HepG2 (cell line): ENCODE data around the gene CHKA. TPM values are rescaled to one million over a fixed set of nuclear protein-coding genes. Genes with fewer than 3 reads are reported as not detected.

Experiments used
- ATF1 ChIP-seq: IDR thresholded peaks from 2 replicates; pipeline ENCODE4 v1.6.1; 2016; ENCODE audit warnings: mild to moderate bottlenecking, control low read depth
- BRF2 ChIP-seq: sonication (generic); formaldehyde crosslinking; IDR thresholded peaks from 2 replicates; pipeline ENCODE4 v1.8.1; 2022; ENCODE audit warnings: mild to moderate bottlenecking, missing genetic modification reagents
- DMTF1 ChIP-seq: sonication (generic); formaldehyde crosslinking; IDR thresholded peaks from 2 replicates; pipeline ENCODE4 v1.4.0; 2020; ENCODE audit warnings: mild to moderate bottlenecking, missing genetic modification reagents
- HOXD1 ChIP-seq: sonication (generic); formaldehyde crosslinking; IDR thresholded peaks from 2 replicates; pipeline ENCODE4 v1.5.0; 2020; ENCODE audit warnings: missing genetic modification reagents
- IRF9 ChIP-seq: sonication (generic); formaldehyde crosslinking; IDR thresholded peaks from 2 replicates; pipeline ENCODE4 v1.8.0; 2022; ENCODE audit warnings: missing genetic modification reagents, mild to moderate bottlenecking, borderline replicate concordance
- NCOR1 ChIP-seq: fragments of 200-600 bp; sonication (generic); IDR thresholded peaks from 2 replicates; pipeline ENCODE4 v1.7.0; 2017; ENCODE audit warnings: antibody characterized with exemption, low read length, borderline replicate concordance
- NFAT5 ChIP-seq: sonication (generic); formaldehyde crosslinking; IDR thresholded peaks from 2 replicates; pipeline ENCODE4 v1.4.0; 2020; ENCODE audit warnings: missing genetic modification reagents
- NFRKB ChIP-seq: fragments of 450-650 bp; IDR thresholded peaks from 2 replicates; pipeline ENCODE4 v1.6.1; 2017
- PAWR ChIP-seq: sonication (generic); formaldehyde crosslinking; IDR thresholded peaks from 2 replicates; pipeline ENCODE4 v1.4.0; 2020; ENCODE audit warnings: missing genetic modification reagents, mild to moderate bottlenecking, borderline replicate concordance
- SNRNP70 ChIP-seq: fragments of 200-400 bp; formaldehyde crosslinking; IDR thresholded peaks from 2 replicates; pipeline ENCODE4 v1.6.1; 2017; ENCODE audit warnings: mild to moderate bottlenecking, low read depth, low read length, moderate library complexity
- ZBTB42 ChIP-seq: sonication (generic); formaldehyde crosslinking; IDR thresholded peaks from 2 replicates; pipeline ENCODE4 v1.5.0; 2020; ENCODE audit warnings: mild to moderate bottlenecking, missing genetic modification reagents
- ZNF12 ChIP-seq: sonication (generic); formaldehyde crosslinking; IDR thresholded peaks from 2 replicates; pipeline ENCODE4 v1.5.0; 2020; ENCODE audit warnings: missing genetic modification reagents
- ZNF275 ChIP-seq: sonication (generic); formaldehyde crosslinking; IDR thresholded peaks from 2 replicates; pipeline ENCODE4 v1.8.0; 2022; ENCODE audit warnings: missing genetic modification reagents, mild to moderate bottlenecking, inconsistent platforms, borderline replicate concordance
- ZNF280B ChIP-seq: sonication (generic); formaldehyde crosslinking; IDR thresholded peaks from 2 replicates; pipeline ENCODE4 v1.5.0; 2020; ENCODE audit warnings: missing genetic modification reagents, mild to moderate bottlenecking, borderline replicate concordance
- ZNF33A ChIP-seq: sonication (generic); formaldehyde crosslinking; IDR thresholded peaks from 2 replicates; pipeline ENCODE4 v1.5.1; 2020; ENCODE audit warnings: missing genetic modification reagents, mild to moderate bottlenecking, moderate library complexity, borderline replicate concordance
- ZNF558 ChIP-seq: sonication (generic); formaldehyde crosslinking; IDR thresholded peaks from 2 replicates; pipeline ENCODE4 v1.9.0; 2022; ENCODE audit warnings: mild to moderate bottlenecking, missing genetic modification reagents, borderline replicate concordance
- ZNF891 ChIP-seq: sonication (generic); formaldehyde crosslinking; IDR thresholded peaks from 2 replicates; pipeline ENCODE4 v1.5.0; 2020; ENCODE audit warnings: mild to moderate bottlenecking, missing genetic modification reagents
- ZSCAN29 ChIP-seq: sonication (generic); formaldehyde crosslinking; conservative IDR thresholded peaks from 2 replicates; pipeline ENCODE4 v1.4.0; 2020; ENCODE audit warnings: mild to moderate bottlenecking, missing genetic modification reagents
- polyA plus RNA-seq, 8 experiments: library from polyadenylated mRNA; depleted of rRNA in 3 of 8; stranded (reverse) in 7 of 8; unstranded in 1 of 8; fragments of >200 nt; fragmentation: Illumina TruSeq in 4 of 8; extraction: Trizol in 4 of 8; gene quantifications; 2 replicates each; pipeline versions ENCODE4 v1.2.1 to v1.2.3, GENCODE V29; 2011 to 2016; ENCODE audit warnings: low read depth in 4 of 8, missing spikeins in 1 of 8, mixed read lengths in 1 of 8; ENCODE audit not compliant: insufficient read depth in 1 of 8
- total RNA-seq, 5 experiments: library from RNA; depleted of rRNA; stranded (reverse); fragments of >200 nt; fragmentation: Illumina TruSeq; extraction: Trizol; gene quantifications; 2 replicates each; pipeline ENCODE4 v1.2.3, GENCODE V29; 2016; ENCODE audit warnings: low read depth in 1 of 5

The CHKA gene
- total and polyA plus RNA-seq, 2 of the 13 experiments (the other 11 are each of a cell fraction or from before 2014, with no cell fraction given) = 71.6 to 92.7 TPM

- TF ChIP-seq ATF1 (CRISPR knock-in tag) = no peak
- no peak for TF ChIP-seq PAWR
- TF ChIP-seq NCOR1 = no peak
- no peak for TF ChIP-seq ZNF891
- TF ChIP-seq DMTF1 (CRISPR knock-in tag) = no peak
- no peak for TF ChIP-seq NFAT5 (CRISPR knock-in tag)
- TF ChIP-seq NFRKB = no peak
- TF ChIP-seq HOXD1 (CRISPR knock-in tag) = no peak
- no peak for TF ChIP-seq ZBTB42 (CRISPR knock-in tag)
- TF ChIP-seq ZNF33A (CRISPR knock-in tag) = no peak
- no peak for TF ChIP-seq IRF9 (CRISPR knock-in tag)
- TF ChIP-seq ZSCAN29 (CRISPR knock-in tag) = no peak
- peak; percentile 39; the same call in 1 of the 2 replicates for TF ChIP-seq ZNF12 (CRISPR knock-in tag)
- no peak for TF ChIP-seq ZNF275 (CRISPR knock-in tag)
- no peak for TF ChIP-seq SNRNP70
- TF ChIP-seq BRF2 (CRISPR knock-in tag) = no peak
- no peak for TF ChIP-seq ZNF280B (CRISPR knock-in tag)
- no peak for TF ChIP-seq ZNF558 (CRISPR knock-in tag)
Observed at GRCh38 chr11:68107689-68108088, 13.5 kb downstream of the CHKA start (continued).
